ENCODE results near the gene GRIN3B.

- TF ChIP-seq CTCF (IDR thresholded peaks at IDR 0.05) (no peak), POLR2A (IDR thresholded peaks at IDR 0.05) (no peak)
Observed at GRCh38 chr19:977058-977464, 23.2 kb upstream of the GRIN3B start.

Measured in lower leg skin (tissue), 3 donors.